Stimulated activated CD8-positive, alpha-beta memory T cell treated with anti-CD3 and anti-CD28 coated beads, Interleukin-4, amount 100 ng/mL, for 24 hours (primary cell): ENCODE results near the gene ZBTB32.
"Not testable (repeated sequence)": the region's sequence is repeated elsewhere in the genome, so short reads cannot be mapped to it uniquely, and the experiment has no call there.

ENCODE experiments used
- DNase-seq: peaks from one replicate; pipeline ENCODE4 v3.0.0-alpha.2; 2020; ENCODE audit warnings: low read depth

Gene ZBTB32

DNA sequence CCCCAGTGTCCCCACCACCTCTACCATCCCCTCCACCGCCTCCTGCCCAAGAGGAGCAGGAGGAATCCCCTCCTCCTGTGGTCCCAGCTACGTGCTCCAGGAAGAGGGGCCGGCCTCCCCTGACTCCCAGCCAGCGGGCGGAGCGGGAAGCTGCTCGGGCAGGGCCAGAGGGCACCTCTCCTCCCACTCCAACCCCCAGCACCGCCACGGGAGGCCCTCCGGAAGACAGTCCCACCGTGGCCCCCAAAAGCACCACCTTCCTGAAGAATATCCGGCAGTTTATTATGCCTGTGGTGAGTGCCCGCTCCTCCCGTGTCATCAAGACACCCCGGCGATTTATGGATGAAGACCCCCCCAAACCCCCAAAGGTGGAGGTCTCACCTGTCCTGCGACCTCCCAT, 16.3 kb downstream of the ZBTB32 start:
- DNase-seq = no peak

DNA sequence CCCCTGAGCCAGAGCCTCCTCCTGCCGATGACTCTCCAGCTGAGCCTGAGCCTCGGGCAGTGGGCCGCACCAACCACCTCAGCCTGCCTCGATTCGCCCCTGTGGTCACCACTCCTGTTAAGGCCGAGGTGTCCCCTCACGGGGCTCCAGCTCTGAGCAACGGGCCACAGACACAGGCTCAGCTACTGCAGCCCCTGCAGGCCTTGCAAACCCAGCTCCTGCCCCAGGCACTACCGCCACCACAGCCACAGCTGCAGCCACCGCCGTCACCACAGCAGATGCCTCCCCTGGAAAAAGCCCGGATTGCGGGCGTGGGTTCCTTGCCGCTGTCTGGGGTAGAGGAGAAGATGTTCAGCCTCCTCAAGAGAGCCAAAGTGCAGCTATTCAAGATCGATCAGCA, 17.0 kb downstream of the ZBTB32 start:
- no peak for DNase-seq

DNA sequence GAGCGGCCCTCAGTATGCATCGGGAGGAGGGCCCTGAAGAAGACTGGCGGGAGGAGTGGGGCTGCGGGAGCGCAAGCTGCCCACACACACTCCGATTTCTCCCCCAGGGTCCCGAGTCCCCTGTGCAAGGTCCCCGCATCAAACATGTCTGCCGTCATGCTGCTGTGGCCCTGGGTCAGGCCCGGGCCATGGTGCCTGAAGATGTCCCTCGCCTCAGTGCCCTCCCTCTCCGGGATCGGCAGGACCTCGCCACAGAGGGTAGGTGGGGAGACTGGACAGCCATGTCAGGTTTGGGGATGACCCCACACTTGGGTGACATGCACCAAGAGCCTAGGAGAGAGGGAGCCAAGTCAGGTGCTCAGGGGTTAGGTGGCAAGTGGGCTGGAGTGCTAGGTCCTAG, 18.1 kb downstream of the ZBTB32 start:
- no peak for DNase-seq

DNA sequence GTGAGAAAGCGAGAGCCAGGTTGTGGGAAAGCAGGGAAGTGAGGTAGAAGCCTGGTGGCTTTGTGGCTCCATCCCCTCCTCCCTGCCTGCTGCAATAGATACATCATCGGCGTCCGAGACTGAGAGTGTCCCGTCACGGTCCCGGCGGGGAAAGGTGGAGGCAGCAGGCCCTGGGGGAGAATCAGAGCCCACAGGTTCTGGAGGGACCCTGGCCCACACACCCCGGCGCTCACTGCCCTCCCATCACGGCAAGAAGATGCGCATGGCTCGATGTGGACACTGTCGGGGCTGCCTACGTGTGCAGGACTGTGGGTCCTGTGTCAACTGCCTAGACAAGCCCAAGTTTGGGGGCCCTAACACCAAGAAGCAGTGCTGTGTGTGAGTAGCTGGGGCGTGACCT, 18.5 kb downstream of the ZBTB32 start:
- no peak for DNase-seq

DNA sequence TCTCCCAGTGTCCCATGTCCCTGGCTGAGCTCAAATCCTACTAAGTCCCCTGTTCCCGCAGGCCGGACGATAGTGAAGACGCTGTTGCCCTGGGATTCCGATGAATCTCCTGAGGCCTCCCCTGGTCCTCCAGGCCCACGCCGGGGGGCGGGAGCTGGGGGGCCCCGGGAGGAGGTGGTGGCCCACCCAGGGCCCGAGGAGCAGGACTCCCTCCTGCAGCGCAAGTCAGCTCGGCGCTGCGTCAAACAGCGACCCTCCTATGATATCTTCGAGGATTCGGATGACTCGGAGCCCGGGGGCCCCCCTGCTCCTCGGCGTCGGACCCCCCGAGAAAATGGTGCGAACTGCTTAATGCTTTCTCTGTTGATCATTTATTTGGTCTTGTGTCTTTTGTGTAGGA, 19.3 kb downstream of the ZBTB32 start:
- no peak for DNase-seq

DNA sequence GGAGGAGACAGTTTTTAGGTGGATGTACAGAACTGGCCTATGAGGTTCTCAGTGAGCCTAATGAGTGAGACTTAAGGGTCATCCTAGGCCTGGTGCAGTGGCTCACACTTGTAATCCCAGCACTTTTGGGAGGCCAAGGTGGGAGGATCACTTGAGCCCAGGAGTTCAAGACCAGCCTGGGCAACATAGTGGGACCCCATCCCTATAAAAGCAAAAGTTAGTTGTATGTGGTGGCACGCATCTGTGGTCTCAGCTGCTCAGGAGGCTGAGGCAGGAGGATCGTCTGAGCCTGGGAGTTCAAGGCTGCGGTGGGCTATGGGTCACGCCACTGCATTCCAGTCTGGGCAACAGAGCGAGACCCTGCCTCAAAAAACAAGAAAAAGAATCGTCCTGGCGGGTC, 19.8 kb downstream of the ZBTB32 start:
- DNase-seq = not testable (repeated sequence)

DNA sequence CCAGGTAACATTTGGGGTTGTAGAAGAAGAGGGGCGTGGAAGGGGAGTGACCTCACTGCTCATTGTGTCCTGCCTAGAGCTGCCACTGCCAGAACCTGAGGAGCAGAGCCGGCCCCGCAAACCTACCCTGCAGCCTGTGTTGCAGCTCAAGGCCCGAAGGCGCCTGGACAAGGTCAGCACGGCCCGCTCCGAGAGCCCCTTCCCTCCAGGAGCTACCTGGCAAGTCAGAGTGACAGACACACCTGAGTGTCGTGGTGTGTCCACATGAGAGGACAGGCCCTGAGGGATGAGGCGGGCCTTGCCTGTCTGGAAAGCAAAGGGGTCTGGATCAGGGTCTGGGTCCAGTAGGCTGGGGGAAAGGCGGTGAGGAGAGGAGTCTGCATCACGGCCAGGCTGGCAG, 20.2 kb downstream of the ZBTB32 start:
- DNase-seq = no peak

DNA sequence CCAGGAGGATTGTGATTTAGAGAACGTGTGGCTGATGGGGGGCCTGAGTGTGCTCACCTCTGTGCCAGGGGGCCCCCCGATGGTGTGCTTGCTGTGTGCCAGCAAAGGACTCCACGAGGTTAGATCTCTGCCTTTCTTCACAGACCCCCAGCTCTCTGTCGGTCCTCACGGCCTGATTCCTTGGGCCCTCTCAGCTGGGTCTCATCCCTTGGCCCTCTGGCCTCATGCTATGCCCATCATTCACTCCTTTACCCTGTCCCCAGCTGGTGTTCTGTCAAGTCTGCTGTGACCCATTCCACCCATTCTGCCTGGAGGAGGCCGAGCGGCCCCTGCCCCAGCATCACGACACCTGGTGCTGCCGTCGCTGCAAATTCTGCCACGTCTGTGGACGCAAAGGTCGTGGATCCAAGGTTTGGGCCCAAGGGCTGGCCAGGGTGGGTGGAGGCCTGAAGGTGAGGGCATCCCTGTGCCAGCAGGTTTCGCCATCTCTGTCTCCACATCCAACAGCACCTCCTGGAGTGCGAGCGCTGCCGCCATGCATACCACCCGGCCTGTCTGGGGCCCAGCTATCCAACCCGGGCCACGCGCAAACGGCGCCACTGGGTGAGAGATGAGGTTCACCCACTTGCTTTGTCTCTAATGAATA, 21.0 kb downstream of the ZBTB32 start:
- no peak for DNase-seq

DNA sequence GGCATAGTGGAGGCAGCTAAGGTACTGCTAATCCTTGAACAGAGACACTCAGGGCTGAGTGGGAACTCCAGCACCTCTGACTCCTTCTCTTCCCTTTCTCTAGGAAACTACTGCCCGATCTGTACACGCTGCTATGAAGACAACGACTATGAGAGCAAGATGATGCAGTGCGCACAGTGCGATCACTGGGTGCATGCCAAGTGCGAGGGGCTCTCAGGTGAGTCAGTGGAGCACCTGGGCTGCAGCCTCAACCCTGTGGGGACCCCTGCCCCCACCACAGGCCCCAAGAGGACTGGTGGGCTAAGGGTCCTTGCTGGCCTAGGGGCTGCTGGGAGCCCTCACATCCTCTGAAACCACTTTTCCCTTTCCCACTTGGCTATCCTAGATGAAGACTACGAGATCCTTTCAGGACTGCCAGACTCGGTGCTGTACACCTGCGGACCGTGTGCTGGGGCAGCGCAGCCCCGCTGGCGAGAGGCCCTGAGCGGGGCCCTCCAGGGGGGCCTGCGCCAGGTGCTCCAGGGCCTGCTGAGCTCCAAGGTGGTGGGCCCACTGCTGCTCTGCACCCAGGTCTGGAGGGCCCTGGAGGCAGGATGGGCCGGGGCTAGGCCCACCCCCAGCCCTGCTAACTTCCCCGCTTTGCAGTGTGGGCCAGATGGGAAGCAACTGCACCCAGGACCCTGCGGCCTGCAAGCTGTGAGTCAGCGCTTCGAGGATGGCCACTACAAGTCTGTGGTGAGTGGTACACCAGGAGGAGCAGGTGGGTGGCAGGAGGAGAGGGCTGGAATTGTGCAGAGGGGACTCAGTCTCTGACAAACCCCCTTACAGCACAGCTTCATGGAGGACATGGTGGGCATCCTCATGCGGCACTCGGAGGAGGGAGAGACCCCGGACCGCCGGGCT, 22.9 kb downstream of the ZBTB32 start:
- no peak for DNase-seq

DNA sequence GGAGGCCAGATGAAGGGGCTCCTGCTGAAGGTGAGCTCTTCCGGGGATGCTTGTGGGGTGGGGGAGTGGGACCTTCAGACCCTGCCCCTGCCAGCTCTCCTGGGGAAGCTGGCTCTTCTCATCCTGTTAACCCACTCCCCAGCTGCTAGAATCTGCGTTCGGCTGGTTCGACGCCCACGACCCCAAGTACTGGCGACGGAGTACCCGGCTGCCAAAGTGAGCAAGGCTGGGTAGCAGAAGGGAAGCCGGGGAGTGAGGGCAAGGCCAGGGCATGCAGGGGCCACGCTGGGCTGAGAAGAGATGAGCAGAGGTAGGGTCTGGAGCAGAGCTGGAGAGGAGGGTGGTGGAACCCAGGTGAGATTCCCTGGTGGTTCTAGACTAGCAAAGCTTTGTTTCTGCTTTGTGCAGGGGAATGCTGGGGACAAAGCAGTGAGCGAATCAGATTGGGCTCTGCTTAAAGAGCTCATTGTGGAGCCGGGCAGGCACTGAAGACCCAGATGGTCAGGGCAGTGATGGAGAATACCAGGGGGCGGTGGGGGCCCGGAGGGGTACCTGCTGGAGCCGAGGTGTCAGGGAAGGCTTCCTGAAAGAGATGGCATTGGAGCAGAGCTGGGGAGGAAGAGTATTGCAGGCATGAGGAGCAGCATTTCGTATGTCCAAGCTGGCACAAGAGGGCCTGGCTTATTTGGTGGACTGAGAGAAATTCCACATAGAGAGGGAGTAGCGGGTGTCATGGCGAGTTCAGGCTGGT, 23.8 kb downstream of the ZBTB32 start:
- DNase-seq = no peak

DNA sequence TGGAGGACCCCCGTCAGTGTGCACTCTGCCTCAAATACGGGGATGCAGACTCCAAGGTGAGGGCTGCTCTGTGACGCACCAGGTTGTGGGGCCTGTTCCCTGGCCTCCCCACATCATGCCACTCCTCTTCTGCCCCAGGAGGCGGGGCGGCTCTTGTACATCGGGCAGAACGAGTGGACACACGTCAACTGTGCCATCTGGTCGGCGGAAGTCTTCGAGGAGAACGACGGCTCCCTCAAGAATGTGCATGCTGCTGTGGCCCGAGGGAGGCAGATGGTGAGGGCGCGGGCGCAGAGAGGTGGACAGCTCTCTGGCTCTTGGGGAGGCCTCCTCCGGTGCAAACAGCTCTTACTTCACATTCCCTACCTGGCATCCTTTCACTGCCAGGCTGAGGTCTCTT, 24.7 kb downstream of the ZBTB32 start:
- no peak for DNase-seq

DNA sequence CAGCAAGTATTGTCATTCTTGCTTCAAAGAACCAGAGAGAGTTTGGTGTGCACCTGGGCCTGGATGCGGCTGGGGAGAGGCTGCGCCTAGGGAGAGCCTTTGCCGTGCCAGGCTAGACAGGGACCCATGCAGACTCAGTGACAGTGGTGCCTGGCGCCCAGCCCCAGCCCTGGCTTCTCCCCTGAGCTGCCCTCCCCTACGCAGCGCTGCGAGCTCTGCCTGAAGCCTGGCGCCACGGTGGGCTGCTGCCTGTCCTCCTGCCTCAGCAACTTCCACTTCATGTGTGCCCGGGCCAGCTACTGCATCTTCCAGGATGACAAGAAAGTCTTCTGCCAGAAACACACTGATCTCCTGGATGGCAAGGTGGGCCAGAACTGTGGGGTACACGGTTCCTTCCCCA, 25.4 kb downstream of the ZBTB32 start:
- no peak for DNase-seq

DNA sequence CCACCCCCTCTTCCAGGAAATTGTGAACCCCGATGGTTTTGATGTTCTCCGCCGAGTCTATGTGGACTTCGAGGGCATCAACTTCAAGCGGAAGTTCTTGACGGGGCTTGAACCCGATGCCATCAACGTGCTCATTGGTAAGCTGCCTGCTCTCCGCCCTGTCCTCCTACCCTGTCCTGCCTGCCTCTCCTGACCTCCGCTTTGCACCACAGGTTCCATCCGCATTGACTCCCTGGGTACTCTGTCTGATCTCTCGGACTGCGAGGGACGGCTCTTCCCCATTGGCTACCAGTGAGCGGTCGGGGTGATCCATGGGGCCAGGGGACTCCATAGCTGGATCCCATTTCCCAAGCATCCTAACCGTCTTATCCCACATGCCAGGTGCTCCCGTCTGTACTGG, 26.0 kb downstream of the ZBTB32 start:
- DNase-seq = no peak

DNA sequence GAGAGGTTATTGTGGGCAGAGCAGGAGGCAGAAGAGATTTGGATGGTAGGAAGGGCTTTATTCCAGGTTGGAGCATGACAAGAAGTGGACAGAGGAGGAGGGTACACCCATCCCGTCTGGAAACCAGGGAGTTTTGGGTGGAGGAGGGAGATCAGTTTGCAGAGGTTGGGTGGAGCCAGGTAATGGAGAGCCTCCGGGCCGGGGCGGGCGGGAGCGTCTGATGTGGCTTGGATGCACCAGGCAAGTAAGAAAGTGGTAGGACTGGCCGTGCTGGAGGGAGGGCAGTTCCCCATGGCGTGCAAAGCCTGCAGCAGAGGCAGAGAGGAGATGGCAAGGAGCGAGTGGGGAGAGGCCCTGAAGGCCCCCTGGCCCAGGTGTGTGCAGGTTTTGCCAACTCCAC, 27.0 kb downstream of the ZBTB32 start:
- no peak for DNase-seq

DNA sequence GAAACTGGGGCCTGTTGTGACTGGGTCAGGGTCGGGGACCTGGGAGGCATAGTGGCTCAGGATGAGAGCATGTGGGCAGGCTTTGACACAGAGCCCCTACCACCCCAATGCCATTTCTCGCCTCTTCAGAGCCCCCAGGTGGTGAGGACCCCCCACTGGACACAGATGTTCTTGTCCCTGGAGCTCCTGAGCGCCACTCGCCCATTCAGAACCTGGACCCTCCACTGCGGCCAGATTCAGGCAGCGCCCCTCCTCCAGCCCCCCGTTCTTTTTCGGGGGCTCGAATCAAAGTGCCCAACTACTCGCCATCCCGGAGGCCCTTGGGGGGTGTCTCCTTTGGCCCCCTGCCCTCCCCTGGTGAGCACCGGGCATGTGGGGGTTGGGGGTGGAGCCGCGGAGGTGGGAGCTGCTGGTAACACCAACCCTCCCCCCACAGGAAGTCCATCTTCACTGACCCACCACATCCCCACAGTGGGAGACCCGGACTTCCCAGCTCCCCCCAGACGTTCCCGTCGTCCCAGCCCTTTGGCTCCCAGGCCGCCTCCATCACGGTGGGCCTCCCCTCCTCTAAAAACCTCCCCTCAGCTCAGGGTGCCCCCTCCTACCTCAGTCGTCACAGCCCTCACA, 27.5 kb downstream of the ZBTB32 start:
- DNase-seq = no peak

DNA sequence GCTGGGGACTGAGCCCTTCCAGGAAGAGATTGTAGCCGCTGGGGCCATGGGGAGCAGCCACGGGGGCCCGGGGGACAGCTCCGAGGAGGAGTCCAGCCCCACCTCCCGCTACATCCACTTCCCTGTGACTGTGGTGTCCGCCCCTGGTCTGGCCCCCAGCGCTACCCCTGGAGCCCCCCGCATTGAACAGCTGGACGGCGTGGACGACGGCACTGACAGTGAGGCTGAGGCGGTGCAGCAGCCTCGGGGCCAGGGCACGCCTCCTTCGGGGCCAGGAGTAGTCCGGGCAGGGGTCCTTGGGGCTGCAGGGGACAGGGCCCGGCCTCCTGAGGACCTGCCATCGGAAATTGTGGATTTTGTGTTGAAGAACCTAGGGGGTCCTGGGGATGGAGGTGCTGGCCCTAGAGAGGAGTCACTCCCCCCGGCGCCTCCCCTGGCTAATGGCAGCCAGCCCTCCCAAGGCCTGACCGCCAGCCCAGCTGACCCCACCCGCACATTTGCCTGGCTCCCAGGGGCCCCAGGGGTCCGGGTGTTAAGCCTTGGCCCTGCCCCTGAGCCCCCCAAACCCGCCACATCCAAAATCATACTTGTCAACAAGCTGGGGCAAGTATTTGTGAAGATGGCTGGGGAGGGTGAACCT, 28.3 kb downstream of the ZBTB32 start:
- DNase-seq = no peak

DNA sequence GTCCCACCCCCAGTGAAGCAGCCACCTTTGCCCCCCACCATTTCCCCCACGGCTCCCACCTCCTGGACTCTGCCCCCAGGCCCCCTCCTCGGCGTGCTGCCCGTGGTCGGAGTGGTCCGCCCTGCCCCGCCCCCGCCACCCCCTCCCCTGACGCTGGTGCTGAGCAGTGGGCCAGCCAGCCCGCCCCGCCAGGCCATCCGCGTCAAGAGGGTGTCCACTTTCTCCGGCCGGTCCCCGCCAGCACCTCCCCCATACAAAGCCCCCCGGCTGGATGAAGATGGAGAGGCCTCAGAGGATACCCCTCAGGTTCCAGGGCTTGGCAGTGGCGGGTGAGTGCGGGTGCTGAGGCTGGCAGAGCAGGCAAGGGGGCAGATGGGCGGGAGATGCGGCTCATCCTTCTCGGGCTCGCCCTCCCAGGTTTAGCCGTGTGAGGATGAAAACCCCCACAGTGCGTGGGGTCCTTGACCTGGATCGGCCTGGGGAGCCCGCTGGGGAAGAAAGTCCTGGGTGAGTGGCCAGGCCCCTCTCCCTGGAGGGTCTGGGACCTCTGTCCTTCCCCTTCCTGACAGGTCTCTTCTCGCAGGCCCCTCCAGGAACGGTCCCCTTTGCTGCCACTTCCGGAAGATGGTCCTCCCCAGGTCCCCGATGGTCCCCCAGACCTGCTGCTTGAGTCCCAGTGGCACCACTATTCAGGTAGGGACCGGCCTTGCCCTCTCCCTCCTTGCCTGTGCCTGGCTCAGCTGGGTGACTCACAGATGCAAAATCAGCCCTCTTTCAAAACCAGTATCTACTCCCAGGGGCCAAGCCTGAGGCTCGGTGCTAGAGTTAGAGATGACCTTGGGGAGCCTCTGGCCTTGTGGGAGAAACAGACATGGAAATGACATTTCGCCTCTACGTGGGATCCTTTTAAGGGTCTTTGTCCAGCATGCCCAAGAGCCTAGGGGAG, 29.1 kb downstream of the ZBTB32 start:
- DNase-seq = no peak

DNA sequence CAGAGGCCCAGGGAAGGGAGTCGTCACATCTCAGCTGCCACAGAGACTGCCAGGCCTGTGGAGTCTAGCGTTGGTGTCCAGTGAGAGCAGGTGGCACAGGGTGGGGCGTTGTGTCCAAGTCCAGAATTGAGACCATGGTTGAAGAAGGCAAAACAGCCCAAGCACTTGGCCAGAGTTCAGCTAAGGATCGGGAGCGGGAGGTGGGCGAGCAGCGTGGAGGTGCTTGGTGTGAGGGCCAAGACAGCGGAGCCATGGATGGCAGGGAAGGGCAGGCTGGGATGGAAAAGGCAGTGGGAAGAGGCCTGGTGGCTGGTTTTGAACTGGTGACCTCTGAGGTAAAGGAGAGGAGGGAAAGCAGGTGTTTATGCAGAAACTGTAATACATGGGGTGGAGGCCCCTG, 29.9 kb downstream of the ZBTB32 start:
- DNase-seq = no peak

DNA sequence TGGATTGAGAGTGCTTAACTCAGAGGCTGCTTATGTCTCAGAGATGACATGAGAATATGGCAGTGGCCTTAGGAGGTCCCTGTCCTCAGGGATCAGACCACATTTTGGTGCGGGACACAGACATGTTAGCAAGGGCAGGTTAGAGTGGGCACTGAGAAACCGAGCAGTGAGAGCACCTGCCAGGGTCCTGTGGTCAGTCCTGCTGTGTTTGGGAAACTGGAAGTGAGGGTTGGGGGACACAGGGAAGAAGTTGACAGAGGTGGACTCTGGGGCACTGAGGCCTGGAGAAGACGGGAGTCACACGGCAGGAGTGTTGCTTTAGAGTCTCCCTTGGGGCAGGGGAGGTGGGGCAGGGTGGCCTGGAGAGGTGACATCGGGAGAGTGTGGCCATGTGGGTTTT, 30.5 kb downstream of the ZBTB32 start:
- DNase-seq = no peak

DNA sequence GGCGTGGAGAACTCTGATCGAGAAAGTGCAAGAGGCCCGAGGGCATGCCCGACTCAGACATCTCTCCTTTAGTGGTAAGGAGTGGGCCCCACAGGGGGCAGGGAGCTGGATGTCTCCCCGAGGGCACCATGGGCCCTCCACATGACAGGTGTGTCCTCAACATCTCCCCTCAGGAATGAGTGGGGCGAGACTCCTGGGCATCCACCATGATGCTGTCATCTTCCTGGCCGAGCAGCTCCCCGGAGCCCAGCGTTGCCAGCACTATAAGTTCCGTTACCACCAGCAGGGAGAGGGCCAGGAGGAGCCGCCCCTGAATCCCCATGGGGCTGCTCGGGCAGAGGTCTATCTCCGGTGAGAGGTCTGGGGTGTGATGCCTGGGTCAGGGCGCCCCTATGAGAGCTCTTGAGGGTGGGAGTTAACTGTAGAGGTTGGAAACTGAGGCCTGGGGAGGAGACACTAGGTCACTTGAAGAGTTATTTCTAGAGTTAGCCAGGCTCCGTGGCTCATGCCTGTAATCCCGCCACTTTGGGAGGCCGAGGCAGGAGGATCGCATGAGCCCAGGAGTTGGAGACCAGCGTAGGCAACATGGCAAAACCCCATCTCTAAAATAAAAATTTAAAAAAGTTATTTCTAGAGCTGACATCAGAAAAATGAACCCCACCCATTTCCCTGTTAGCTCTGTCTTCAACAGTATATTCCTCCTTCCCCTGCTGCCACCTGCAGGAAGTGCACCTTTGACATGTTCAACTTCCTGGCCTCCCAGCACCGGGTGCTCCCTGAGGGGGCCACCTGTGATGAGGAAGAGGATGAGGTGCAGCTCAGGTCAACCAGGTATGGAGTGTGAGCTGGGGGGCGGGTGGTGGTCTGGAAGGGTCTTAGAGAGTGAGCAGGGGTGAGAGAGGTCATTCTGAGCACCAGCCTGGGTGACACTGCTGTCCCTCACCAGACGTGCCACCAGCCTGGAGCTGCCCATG, 32.8 kb downstream of the ZBTB32 start:
- no peak for DNase-seq
